ENCODE measurements around the gene CA5A. TPM values are rescaled to one million over a fixed set of nuclear protein-coding genes. Genes with fewer than 3 reads are reported as not detected.

CA5A gene
- total RNA-seq, 1 donor from 2014 or later: not detected

Other genes with a start within 250 kb of the CA5A start
- 41.5 TPM for gene KLHDC4, start 170.5 kb downstream of the CA5A start, total RNA-seq
- 11.5 TPM for gene SLC7A5, start 67.0 kb downstream of the CA5A start, total RNA-seq
- gene BANP, start 14.9 kb upstream of the CA5A start, total RNA-seq: 32.3 TPM

Data from sciatic nerve (tissue), 1 donor.